Stimulated activated CD8-positive, alpha-beta memory T cell treated with anti-CD3 and anti-CD28 coated beads, Interleukin-12 subunit alpha, Interleukin-12 subunit beta, amount 100 ng/mL, for 1 hour (primary cell): ENCODE data around the gene VAT1.

Experiments
- DNase-seq: peaks from one replicate; pipeline ENCODE4 v3.0.0-alpha.2; 2020; ENCODE audit warnings: low read depth

Gene VAT1

DNA sequence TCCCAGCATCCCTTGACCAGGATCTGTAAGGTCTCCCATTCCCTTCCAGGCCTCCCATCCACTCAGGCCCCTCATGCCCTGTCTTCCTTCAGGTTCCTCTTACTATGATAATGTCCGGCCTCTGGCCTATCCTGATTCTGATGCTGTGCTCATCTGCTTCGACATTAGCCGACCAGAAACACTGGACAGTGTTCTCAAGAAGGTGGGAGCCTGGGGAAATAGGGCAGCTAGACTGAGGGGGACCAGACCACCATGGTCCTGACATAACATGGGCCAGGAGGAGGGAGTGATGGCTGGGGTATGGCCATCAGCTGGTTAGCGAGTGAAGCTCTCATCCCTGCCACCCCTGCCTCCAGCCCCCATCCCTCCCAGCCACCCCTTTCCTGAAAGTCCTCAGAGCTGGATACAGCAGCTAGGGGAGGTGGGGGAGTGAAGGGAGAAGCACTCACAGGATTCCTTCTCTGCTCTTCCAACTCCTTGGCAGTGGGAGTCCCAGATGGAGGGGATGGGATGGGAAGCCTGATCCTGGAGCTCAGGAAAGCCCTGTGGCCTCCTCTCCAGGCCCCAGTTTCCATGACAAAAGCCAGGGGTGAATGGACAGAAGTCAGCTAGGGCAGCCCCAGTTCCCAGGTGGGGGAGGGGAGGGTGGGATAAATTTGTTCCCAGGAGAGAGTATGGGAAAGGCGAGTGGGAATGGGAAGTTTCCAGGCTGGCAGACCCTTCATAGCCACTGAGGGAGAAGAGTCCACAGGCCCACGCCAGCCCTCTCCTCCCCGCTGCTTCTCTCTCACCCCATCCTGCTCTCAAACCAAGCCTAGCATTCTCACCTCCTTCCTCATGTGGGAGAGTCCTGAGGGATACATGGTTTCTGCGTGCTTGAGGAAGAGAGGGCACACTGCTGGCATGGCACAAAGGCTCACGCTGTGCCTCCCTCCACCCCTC is 5.2 kb upstream of the VAT1 start:
- DNase-seq: no peak

DNA sequence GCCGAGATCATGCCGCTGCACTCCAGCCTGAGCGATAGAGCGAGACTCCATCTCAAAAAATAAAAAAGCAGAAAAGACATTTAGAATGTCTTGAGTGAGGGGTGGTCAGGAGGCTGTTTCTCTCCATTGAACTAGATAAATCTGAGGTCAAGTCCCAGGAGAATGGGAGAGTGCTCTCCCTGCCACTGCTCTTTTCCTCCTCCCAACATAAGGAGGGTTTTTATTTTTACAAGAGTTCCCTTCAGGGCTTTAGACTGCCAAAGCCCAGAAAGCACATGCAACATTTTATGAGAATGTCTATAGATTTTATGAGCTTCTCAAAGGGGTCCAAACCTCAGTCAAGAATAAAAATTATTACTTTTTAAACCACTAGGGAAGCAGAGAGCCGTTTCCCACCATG is 4.4 kb upstream of the VAT1 start:
- no peak for DNase-seq

DNA sequence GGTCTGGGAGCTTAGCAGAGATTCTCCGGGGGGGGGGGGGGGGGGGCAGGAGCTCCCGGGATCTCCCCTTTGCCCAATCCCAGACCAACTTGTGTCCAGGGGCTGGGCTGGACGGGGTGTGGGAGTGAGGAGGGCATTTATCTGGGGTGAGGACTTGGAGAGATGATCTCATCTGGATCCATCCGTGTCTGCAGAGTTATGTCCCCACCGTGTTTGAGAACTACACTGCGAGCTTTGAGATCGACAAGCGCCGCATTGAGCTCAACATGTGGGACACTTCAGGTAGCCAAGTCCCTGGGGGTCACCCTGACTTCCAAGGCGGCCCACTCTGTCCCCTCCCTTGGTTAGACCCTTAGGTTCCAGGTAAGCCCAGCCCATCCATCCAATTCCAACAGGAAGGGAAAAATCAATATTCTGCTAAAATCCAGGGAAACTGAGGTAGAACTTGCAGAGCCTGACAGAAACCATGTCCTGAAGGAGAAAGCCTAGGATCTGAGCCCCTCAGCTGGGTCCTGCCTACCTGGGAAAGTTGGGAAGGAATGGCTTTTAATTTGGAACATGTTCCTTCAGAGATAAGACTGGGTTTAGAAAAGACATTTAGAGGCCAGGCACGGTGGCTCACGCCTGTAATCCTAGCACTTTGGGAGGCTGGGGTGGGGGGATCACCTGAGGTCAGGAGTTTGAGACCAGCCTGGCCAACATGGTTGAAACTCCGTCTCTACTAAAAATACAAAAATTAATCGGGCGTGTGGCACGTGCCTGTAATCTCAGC is 3.8 kb upstream of the VAT1 start:
- DNase-seq: no peak

DNA sequence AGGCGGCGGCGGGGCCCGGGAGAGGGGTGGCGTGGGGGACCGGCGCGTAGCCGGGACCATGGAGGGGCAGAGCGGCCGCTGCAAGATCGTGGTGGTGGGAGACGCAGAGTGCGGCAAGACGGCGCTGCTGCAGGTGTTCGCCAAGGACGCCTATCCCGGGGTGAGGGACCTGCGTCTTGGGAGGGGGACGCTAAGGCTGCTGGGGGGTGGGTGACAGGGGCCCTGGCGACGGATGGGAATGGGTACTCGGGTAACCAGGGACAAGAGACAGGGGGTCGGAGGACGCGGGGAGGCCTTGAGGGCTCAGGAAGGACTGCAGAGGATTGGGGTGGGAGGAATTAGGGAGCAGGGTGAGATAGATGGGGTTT is 3.1 kb upstream of the VAT1 start:
- no peak for DNase-seq

DNA sequence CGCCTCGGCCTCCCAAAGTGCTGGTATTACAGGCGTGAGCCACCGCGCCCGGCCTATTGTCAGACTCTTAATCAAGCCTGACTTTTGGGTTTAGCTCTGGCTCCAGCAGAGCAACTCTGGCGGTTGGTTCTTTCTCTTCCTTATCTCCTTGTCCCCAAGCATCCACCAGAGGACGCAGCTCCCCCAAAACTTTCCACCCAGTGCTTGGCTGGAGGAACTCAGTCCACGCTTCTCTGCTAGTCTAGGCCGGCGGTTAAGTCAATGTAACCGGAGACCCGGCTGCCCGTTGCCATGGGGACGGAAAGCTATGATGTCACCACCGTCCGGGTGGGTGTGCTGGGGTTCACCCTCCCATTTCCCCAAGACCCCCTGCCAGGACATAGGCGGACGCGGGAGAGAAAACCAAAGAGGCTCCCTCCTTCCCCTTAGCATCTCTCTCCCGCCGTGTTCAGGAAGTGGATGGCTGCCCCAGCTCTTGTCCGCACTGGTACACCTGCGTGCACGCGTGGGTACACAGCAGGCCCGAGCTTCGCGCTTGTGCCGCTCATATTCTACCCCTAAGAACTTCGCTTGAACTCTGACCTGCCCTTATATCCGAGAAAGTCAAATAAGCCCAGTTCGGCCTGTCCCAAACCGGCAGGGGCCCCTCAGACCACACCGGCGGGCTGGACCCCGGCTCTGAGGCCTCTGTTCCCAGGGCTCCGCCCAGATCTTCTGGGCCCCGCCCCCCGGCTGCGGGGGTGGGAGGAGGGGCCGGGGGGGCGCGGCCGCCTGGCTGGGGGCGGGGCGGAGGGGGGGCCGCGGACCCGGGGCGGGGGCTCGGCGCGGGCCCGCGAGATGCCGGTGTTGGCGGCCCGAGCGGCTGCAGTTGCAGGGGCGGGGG is 2.5 kb upstream of the VAT1 start, which contains the start of gene RND2:
TSS of gene RND2 (plus strand) at position 825 of the 883 bp plus-strand sequence. CDS start 117 bp downstream, outside the sequence.
- peak; percentile 75 for DNase-seq

DNA sequence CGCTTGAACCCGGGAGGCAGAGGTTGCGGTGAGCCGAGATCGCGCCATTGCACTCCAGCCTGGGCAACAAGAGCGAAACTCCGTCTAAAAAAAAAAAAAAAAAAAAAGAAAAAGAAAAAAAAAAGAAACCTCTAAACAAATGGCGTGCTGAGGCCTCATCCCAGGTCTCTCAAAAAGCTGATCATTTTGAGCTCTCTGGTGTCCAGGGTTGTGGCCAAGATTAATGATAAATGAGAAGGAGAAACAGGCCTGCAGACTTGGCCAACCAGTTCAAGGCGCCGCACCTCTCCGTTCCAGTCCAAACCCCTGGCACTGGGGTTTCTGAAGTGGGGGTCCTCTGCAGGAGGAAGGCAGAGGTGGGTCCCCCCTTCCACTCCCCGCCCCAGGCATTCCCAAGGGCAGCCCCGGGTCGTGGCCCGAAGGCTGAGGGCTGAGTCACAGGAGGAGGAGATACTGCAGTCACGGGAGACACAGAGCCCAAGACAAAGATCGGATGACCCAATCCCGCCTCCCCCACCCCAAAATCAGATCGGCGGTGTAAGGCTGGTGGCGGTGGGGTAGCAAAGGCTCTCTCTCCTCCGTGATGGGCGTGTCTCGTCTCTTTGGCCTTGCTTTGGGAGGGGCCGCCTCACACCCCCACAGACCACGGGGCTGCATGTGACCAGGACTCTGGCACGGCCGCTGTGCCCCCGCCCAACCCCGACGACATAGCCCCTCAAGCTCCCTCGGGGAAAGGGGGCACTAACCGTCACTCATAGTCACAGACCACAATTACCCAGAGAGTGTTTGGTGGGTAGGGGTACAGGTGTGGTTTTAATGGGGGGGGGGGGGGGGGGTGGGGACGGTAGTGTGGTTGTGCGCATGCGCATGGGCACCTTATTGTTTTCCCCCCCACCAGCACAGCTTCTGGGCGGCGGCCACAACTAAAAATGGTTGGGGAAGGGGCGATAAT is 1.1 kb downstream of the VAT1 start:
- no peak for DNase-seq

DNA sequence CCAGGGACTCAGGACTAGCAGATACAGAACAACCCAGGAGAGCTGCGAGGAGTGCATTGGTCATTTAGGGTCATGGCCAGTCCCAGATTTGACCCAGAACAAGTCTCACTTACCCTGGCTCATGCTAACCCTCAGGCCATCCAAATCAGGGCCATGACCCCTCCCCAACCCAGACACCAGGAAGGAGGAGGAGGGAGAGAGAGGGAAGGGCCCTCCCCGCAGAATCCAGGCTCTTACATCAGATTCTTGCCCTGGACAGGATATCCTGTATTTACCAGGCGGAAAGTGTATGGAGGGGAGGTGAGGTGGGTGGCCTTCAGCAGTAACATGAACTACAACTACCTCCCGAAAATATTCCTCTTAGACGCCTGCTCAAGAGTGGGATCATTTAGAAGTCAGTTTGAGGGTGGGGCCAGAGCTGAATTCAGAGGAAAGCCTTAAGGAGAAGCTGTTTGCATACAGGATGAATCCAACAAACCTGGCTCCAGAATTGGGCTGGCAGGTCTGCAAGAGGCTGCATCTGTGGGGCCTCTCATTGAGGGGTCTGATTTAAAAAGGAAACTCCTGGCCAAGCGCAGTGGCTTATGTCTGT is 2.1 kb downstream of the VAT1 start:
- DNase-seq: no peak

DNA sequence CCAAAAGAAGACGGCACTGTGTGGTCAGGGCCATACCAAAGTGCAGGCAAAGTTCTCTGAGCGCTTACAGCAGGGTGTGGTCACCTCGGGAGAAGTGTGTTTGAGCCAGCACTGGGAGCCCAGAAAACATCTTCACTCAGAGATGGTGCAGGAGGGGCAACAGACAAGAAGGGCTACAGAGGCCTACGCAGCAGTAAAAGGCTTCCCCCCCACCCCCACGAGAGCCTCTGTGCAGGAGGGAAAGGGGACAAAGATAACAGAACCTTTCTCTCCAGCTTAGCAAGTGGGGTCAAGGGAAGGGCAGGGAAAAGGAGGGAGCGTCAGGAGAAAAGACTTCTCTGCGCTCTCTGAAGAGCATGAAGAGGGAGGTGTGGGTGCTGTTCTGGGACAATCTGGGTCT is 2.8 kb downstream of the VAT1 start:
- DNase-seq: no peak

DNA sequence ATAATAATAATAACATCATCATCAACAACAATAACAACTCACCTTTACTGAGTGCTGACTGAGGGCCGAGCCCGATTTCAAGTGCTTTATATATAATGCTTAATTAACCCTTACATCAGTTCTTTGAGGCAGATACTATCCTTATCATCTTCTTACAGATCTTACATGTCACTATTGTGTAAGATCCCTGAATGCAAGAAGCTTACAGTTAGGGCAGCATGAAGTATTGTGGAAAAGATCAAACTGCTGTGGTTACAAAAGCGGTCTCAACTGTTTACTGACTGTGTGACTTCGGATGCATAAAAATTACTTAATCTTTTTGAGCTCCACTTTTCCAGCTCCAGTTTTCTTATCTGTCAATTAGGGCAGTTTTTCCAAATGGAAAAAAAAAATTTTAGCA is 3.3 kb downstream of the VAT1 start:
- no peak for DNase-seq

DNA sequence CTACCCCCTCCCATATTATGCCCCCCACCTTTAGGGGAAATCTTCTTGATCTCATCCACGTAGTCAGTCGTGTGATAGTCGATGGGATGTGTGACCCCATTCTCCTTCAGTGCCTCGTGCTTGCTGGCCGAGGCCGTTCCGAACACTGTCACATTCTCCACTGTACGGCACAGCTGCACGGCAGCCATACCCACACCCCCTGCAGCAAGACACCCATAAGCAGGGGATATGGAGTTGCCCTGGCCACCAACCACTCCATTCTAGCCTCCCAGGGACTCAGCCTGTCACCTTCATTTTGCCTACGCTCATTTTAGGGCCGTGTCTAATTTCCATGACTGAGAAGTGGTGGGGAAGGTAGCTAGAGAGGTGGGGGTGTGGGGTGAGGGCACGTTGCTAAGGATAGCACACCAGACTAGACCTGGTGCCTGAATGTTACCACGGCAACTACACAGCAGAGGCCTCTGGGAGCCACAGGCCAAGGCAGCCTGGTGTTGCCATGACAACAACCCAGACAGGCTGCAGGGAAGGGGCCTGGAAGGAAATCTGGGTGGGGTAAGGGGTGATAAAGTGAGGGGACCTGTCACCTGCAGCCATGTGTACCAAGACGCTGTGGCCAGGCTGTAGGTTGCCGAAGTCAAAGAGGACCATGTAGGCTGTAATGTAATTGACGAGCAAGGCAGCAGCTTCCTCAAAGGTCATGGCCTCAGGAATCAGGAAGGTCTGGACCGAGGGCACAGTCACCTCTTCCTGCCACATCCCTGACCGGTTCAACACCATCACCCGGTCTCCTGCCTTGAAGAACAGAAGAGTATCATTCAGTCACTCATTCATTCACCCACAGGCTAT is 4.0 kb downstream of the VAT1 start:
- no peak for DNase-seq

DNA sequence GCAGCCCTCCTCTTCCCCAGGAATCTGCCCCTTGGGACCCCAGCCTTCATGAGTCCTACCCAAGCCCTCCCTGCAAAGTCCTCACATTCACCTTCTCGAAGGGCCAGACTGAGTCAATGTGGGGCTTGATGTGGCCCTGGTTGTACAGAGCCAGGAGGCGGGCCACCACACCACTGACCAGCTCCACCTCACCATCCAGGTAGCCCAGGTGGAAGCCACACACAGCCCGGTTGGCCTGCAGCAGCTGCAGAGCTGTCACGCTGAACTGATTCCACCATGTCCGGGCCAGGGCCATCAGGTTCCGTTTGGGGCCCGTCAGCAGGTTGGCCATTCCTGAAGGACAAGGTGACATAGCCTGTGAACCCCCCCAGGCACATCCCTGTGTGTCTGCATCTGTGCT is 6.0 kb downstream of the VAT1 start:
- no peak for DNase-seq

DNA sequence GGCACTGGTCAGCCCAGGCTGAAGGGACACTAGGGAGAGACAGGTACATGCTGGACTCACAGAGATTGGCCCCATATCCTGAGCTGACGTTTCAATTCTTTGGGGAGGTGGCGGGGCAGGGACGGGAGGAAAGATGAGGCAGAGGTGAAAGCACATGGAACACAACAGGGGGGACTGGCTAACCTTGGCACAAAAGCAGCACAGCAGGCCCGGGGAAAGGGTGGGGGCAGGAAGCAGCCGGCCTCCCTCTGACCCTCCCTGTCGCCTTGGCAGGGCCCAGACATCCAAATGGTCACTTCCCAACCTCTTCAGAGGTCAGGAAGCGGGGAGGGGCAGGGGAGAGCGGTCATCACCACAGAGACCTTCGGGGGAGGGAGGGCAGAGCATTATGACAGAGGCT is 6.6 kb downstream of the VAT1 start:
- DNase-seq: no peak

DNA sequence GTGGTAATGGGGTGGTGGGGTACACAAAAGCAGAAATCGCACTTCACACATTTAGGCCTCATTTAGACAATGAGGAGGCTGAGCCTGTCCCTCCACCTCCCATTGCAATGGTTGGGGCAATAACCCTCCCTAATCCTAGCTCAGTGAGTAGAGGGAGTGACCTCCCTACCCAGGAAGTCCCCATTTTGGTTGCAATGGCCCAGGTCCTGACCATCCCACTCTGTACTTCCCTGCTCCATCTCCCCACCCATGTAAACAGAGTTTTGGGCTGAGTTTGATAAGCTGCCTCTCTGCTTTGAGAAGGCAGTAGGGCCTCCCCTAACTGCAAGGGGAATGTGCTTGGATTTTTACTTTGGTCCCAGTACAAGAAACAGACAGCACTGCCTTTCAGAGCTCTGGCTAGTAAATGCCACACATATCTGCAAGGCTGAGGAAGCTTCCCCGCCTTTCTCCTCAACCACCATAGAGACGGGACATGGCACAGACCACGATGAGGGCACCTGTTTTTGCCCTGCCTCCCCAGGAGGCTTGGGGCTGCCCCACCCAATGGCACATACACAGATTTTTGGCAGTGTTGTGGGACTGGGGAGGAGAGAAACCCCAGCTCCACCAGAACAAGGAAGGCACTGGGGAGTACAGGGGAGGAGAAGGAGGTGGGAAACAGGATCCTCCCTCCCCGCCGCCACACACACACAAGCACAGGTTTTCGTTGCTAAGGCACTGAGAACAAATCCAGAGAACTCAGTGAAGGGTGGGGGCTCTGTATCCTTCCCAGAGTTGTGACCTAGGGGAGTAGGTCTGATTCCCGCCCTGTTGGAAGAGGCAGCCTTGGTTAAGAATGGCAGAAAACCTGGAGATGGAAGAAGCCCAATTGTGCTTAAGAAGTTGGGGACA is 7.3 kb downstream of the VAT1 start:
- DNase-seq: no peak

DNA sequence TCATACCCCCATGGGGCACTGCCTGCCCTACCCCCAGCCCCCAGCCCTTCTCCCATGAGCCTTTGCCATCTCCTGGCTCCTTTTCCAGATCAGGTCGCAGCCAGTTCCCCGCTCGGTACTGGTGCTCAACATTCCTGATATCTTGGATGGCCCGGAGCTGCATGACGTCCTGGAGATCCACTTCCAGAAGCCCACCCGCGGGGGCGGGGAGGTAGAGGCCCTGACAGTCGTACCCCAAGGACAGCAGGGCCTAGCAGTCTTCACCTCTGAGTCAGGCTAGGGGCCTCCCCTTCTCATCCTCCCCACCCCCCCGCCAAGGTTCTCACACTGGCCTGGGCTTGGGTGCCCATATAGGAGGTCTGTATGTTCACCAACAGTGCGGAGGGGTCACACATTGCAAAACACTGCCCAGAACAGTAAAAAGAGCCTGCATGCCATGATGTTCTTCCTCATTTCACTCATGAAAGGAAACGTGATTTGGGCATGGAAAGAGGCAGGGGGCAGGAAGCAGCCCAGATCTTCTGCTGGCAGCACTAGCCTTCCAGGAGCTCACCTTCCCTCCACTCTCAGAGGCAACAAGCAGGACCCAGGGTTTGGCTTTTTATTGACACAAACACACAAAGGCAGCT is 8.1 kb downstream of the VAT1 start:
- no peak for DNase-seq

DNA sequence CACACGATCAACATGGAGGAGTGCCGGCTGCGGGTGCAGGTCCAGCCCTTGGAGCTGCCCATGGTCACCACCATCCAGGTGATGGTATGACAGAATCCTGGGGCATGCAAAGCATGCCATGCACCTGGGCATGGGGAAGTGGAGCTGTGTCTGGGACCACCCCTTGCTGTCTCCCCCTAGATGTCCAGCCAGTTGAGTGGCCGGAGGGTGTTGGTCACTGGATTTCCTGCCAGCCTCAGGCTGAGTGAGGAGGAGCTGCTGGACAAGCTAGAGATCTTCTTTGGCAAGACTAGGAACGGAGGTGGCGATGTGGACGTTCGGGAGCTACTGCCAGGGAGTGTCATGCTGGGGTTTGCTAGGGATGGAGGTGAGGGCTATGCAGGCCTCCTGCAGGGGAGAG is 8.9 kb downstream of the VAT1 start:
- no peak for DNase-seq

DNA sequence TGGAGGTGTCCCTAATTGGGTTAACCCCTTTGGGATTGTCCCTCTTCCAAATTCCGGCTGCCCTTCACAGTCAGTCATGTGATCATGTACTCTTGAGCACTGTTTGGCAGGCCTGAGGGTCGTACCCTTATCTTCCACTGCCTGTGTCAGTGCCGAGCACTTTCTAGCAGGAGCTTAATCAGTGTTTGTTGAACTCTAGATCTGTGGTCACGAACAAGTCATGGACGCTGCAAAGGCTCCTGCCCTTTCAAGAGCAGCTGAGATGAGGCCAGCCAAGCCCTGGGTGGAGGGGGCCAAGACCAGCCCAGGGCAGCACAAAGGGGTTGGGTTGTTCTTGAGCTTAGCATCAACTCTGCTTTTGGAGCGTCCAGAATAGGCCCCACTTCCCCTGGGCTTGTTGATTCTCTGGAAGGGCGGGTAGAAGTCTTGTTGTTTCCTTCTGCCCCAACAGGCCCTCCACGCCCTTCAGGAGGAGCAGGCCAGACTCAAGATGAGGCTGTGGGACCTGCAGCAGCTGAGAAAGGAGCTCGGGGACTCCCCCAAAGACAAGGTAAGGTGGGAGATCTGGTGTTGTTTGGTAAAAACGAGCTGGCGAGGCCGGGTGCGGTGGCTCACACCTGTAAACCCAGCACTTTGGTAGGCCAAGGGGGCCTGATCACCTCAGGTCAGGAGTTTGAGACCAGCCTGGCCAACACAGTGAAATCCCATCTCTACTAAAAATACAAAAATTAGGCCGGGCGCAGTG is 10.3 kb downstream of the VAT1 start:
- DNase-seq: no peak

DNA sequence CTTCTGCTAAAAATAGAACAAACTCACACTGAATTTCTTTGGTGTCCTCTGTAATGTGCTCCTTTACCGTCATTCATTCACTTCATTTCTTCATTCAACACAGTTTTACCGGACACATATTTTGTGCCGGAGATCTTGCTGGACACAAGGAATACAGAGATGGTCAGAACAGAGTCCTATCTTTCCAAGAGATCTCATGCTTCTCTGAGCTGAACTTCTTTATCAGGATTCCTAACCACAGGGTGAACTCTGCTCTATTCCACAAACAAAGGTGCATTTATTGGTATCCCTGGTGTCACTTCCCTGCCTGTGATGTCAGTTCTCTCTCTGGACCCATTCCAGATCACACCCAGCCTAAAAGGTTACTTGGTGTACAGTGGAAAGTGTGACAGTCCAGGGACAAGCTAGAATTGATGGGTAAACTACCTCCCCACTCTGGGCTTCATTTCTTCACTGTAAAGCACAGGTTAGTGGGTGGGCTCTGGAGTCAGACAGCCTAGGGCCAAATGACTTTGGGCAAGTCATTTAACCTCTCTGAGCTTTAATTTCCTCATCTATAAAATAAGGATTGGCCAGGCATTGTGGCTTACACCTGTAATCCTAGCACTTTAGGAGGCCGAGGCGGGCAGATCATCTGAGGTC is 11.4 kb downstream of the VAT1 start:
- DNase-seq: no peak
